IPS DF 19.7 (cell line): ENCODE measurements around the gene LEF1.

Experiments
- DNase-seq: peaks from one replicate; pipeline ENCODE4 v3.0.0-alpha.2; 2013; ENCODE audit warnings: low read depth, low spot score

Gene LEF1

GRCh38 chr4:108175966-108176365 lies 7.2 kb upstream of the LEF1 start:
- no peak for DNase-seq

- DNase-seq = no peak
These were observed 6.1 kb upstream of the LEF1 start for GRCh38 chr4:108174856-108175255.

- no peak for DNase-seq
These were observed 4.9 kb upstream of the LEF1 start for GRCh38 chr4:108173599-108174057.

- DNase-seq = no peak
These were observed 4.2 kb upstream of the LEF1 start for GRCh38 chr4:108172753-108173598.

- no peak for DNase-seq
These were observed 3.6 kb upstream of the LEF1 start for GRCh38 chr4:108172231-108172752.

- DNase-seq = no peak
These were observed 2.9 kb upstream of the LEF1 start for GRCh38 chr4:108171339-108172230.

GRCh38 chr4:108170631-108171338 lies 2.1 kb upstream of the LEF1 start:
- no peak for DNase-seq

GRCh38 chr4:108169664-108170063 lies 932 bp upstream of the LEF1 start:
- DNase-seq = no peak

- DNase-seq = no peak
These were observed 517 bp downstream of the LEF1 start for GRCh38 chr4:108168160-108168670.

- DNase-seq = no peak
These were observed 2.1 kb downstream of the LEF1 start for GRCh38 chr4:108166441-108167315.

- no peak for DNase-seq
These were observed 2.7 kb downstream of the LEF1 start for GRCh38 chr4:108166038-108166437.

GRCh38 chr4:108165586-108165985 lies 3.1 kb downstream of the LEF1 start:
- DNase-seq = no peak

- DNase-seq = no peak
These were observed 5.4 kb downstream of the LEF1 start for GRCh38 chr4:108163351-108163750.

- DNase-seq = no peak
These were observed 7.9 kb downstream of the LEF1 start for GRCh38 chr4:108160741-108161352.

GRCh38 chr4:108159845-108160244 lies 8.9 kb downstream of the LEF1 start:
- no peak for DNase-seq

- DNase-seq = no peak
These were observed 11.1 kb downstream of the LEF1 start for GRCh38 chr4:108157655-108158054.

GRCh38 chr4:108156391-108156790 lies 12.3 kb downstream of the LEF1 start:
- no peak for DNase-seq

GRCh38 chr4:108155373-108155772 lies 13.4 kb downstream of the LEF1 start:
- no peak for DNase-seq

- no peak for DNase-seq
These were observed 15.8 kb downstream of the LEF1 start for GRCh38 chr4:108152980-108153379.
